IMR-90 (cell line): ENCODE data around the gene AXL. TPM values are rescaled to one million over a fixed set of nuclear protein-coding genes. Genes with fewer than 3 reads are reported as not detected.

Source experiments
- ATAC-seq: fragments of 200-7000 bp; cut with Tn5 transposase; 2 replicates; pipeline ENCODE4 v1.9.1; 2020; ENCODE audit warnings: low read depth, mild to moderate bottlenecking, moderate library complexity
- BruUV-seq: library from RNA; stranded (reverse); fragments of 400-500 nt; replicated peaks from 2 replicates; lab custom pipeline; 2021; lab: Mats Ljungman, UMichigan
- CTCF ChIA-PET: fragments of 300-600 bp; formaldehyde crosslinking; extraction: SDS; loops from one replicate; lab custom pipeline; 2021; ENCODE audit warnings: antibody characterized with exemption; lab: Yijun Ruan, JAX
- POLR2A ChIA-PET: fragments of 300-600 bp; sonication (Branson Sonifier 250); formaldehyde crosslinking; loops from one replicate; lab custom pipeline; 2022; ENCODE audit warnings: antibody characterized with exemption; ENCODE audit not compliant: unreplicated experiment; lab: Charles Lee
- DNase-seq: peaks from one replicate; pipeline ENCODE4 v3.0.0; 2013
- H2AFZ ChIP-seq: replicated peaks from 2 replicates; pipeline ENCODE3; 2013; ENCODE audit warnings: low read length, mild to moderate bottlenecking; ENCODE audit not compliant: poor library complexity
- H2AK5ac ChIP-seq: 2 replicates; pipeline ENCODE4 v1.6.1; 2013; ENCODE audit warnings: low read depth, low read length, inconsistent platforms
- H2AK9ac ChIP-seq: replicated peaks from 2 replicates; pipeline ENCODE3; 2013; ENCODE audit warnings: mild to moderate bottlenecking, low read depth, low read length, moderate library complexity; ENCODE audit not compliant: poor library complexity
- H2BK120ac ChIP-seq: 2 replicates; pipeline ENCODE4 v1.6.1; 2013; ENCODE audit warnings: low read depth, low read length, inconsistent platforms
- H2BK15ac ChIP-seq: 3 replicates; pipeline ENCODE4 v1.6.1; 2013; ENCODE audit warnings: low read depth, low read length, inconsistent platforms
- H2BK20ac ChIP-seq: 2 replicates; pipeline ENCODE4 v1.6.1; 2013; ENCODE audit warnings: low read depth, mild to moderate bottlenecking, inconsistent platforms, low read length, moderate library complexity
- H2BK5ac ChIP-seq: 2 replicates; pipeline ENCODE4 v1.6.1; 2013; ENCODE audit warnings: mild to moderate bottlenecking, low read depth, low read length, inconsistent platforms; ENCODE audit not compliant: poor library complexity, severe bottlenecking
- H3K14ac ChIP-seq: replicated peaks from 2 replicates; pipeline ENCODE4 v1.6.1; 2013; ENCODE audit warnings: low read depth, low read length, inconsistent platforms
- H3K18ac ChIP-seq: 2 replicates; pipeline ENCODE4 v1.6.1; 2013; ENCODE audit warnings: low read depth, low read length, control low read depth
- H3K23ac ChIP-seq: 2 replicates; pipeline ENCODE4 v1.6.1; 2013; ENCODE audit warnings: low read depth, low read length, inconsistent platforms
- H3K27ac ChIP-seq: 2 replicates; pipeline ENCODE4 v1.5.1; 2013; ENCODE audit warnings: mild to moderate bottlenecking, control low read depth, low read length; ENCODE audit not compliant: insufficient read depth
- H3K27me3 ChIP-seq: 2 replicates; pipeline ENCODE4 v1.6.1; 2013; ENCODE audit warnings: low read length; ENCODE audit not compliant: control insufficient read depth, insufficient read depth
- H3K36me3 ChIP-seq: 2 replicates; pipeline ENCODE4 v1.6.1; 2013; ENCODE audit warnings: low read length, mixed read lengths; ENCODE audit not compliant: control insufficient read depth, insufficient read depth
- H3K4ac ChIP-seq: 2 replicates; pipeline ENCODE4 v1.6.1; 2013; ENCODE audit warnings: low read depth, low read length, inconsistent platforms
- H3K4me1 ChIP-seq: 2 replicates; pipeline ENCODE4 v1.6.1; 2013; ENCODE audit warnings: low read length, mixed read lengths; ENCODE audit not compliant: control insufficient read depth, insufficient read depth
- H3K4me2 ChIP-seq: 2 replicates; pipeline ENCODE4 v1.6.1; 2013; ENCODE audit warnings: low read depth, mild to moderate bottlenecking, control low read depth, low read length, moderate library complexity
- H3K4me3 ChIP-seq: 2 replicates; pipeline ENCODE4 v1.5.1; 2013; ENCODE audit warnings: low read depth, mild to moderate bottlenecking, control low read depth, low read length, moderate library complexity; ENCODE audit not compliant: insufficient read depth
- H3K56ac ChIP-seq: 2 replicates; pipeline ENCODE4 v1.6.1; 2013; ENCODE audit warnings: low read length, inconsistent platforms; ENCODE audit not compliant: insufficient read depth; ENCODE audit errors: extremely low read depth
- H3K79me1 ChIP-seq, 2 experiments: 2 replicates each; pipeline ENCODE4 v1.6.1; 2013; ENCODE audit warnings: low read length in 2 of 2, inconsistent platforms in 1 of 2, low read depth in 1 of 2
- H3K9ac ChIP-seq: 2 replicates; pipeline ENCODE4 v1.6.1; 2013; ENCODE audit warnings: low read depth, low read length, control low read depth
- H3K9me1 ChIP-seq: 2 replicates; pipeline ENCODE4 v1.6.1; 2013; ENCODE audit warnings: low read length, inconsistent platforms; ENCODE audit not compliant: insufficient read depth
- H3K9me3 ChIP-seq: 2 replicates; pipeline ENCODE4 v1.6.1; 2013; ENCODE audit warnings: low read length; ENCODE audit not compliant: control insufficient read depth, insufficient read depth
- H4K20me1 ChIP-seq: 2 replicates; pipeline ENCODE4 v1.6.1; 2013; ENCODE audit warnings: low read length, inconsistent platforms; ENCODE audit not compliant: insufficient read depth
- H4K5ac ChIP-seq: 2 replicates; pipeline ENCODE4 v1.6.1; 2013; ENCODE audit warnings: mild to moderate bottlenecking, low read depth, low read length, control low read depth
- H4K8ac ChIP-seq, 2 experiments: 2 replicates each; pipeline ENCODE4 v1.6.1; 2013; ENCODE audit warnings: low read depth in 2 of 2, low read length in 2 of 2, control low read depth in 1 of 2, inconsistent platforms in 1 of 2
- H4K91ac ChIP-seq: 2 replicates; pipeline ENCODE4 v1.6.1; 2013; ENCODE audit warnings: low read depth, low read length, inconsistent platforms; ENCODE audit not compliant: insufficient read depth
- BHLHE40 ChIP-seq: fragments of 150-350 bp; IDR thresholded peaks from 2 replicates; pipeline ENCODE4 v1.6.1; 2016; ENCODE audit warnings: mild to moderate bottlenecking, low read depth, low read length
- RCOR1 ChIP-seq: IDR thresholded peaks from 2 replicates; pipeline ENCODE4 v1.6.1; 2012; ENCODE audit warnings: mild to moderate bottlenecking, low read length, improper control_type of control experiment; ENCODE audit not compliant: insufficient replicate concordance
- WGBS, 2 experiments: methylation state at CpG; one replicate each; pipeline versions ENCODE4 v1.1.5 to v1.1.7; 2013; ENCODE audit warnings: missing lambda C conversion rate in 2 of 2; ENCODE audit not compliant: insufficient read length in 1 of 2; ENCODE audit errors: extremely low coverage in 2 of 2; 5-methylcytosine and 5-hydroxymethylcytosine counted together
- dilution Hi-C: fragments of 300-500 bp; cut with HindIII; formaldehyde crosslinking; loops from one replicate; pipeline ENCODE4 v1.14.3; 2018; ENCODE audit warnings: low sequenced_read_pairs; ENCODE audit not compliant: unreplicated experiment
- in situ Hi-C: fragments of 300-500 bp; cut with MboI; formaldehyde crosslinking; loops from 3 replicates; pipeline ENCODE4 v1.14.3; 2019; ENCODE audit warnings: low sequenced_read_pairs, inconsistent platforms, mixed read lengths
- intact Hi-C: fragments of 100-400 bp; cut with micrococcal nuclease; formaldehyde crosslinking; loops from 2 replicates; pipeline ENCODE4 v1.10.0; 2022
- polyA plus RNA-seq, 3 experiments: library from polyadenylated mRNA; depleted of rRNA; stranded (reverse); fragments of >200 nt; gene quantifications; 2 replicates each; pipeline ENCODE4 v1.2.3, GENCODE V29; 2012; ENCODE audit warnings: low replicate concordance in 1 of 3
- total RNA-seq: library from RNA; depleted of rRNA; stranded (reverse); fragments of >200 nt; gene quantifications from 2 replicates; pipeline ENCODE4 v1.2.3, GENCODE V29; 2012

AXL gene
- total and polyA plus RNA-seq, 2 of the 4 experiments (the other 2 are of a cell fraction) = 212 to 466 TPM

DNA sequence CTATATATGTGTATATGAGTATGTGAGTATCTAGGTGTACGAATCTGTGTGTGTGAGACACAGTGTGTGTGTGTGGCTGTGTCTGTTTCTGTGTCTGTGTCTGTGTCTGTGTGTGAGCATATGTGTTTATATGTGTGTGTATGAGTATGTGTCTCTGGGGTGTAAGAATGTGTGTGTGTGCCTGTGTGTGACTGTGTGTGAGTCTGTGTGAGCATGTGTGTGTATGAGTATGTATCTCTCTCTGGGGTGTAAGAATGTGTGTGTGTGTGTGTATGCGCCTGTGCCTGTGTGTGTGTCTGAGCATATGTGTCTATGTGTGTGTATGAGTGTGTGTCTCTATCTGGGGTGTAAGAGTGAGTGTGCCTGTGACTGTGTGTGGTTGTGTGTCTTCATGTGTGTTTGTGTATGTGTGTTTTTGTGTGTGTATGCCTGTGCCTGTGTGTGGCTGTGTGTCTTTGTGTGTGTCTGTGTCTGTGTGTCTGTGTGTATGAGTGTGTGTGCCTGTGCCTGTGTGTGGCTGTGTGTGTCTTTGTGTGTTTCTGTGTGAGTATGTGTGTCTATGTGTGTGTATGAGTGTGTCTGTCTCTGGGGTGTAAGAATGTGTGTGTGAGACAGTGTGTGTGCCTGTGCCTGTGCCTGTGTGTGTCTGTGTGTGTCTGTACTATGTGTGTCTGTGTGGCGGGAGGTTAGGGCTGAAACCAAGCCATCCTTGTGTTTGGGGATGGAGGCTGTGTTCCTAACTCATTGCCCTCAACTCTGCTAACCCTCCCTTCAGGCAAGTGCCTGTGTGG lies 11.2 kb downstream of the AXL start:
- Histone ChIP-seq H3K4me2 (no peak overlapping the region), H4K20me1 (peaks cover 35% of the 10 kb centered on the region), H2AK9ac (peak overlapping the region; percentile 30), H3K23ac (peak overlapping the region; percentile 97), H2AFZ (peak overlapping the region; percentile 13), H3K27ac (peak overlapping the region; percentile 53), H3K14ac (peak overlapping the region; percentile 94), H3K36me3 (peaks cover 57% of the 10 kb centered on the region), H3K4me1 (peaks cover 13% of the 10 kb centered on the region), H2BK20ac (peak overlapping the region; percentile 33; the same call in 1 of the 2 replicates), H2AK5ac (peak overlapping the region; percentile 53), H2BK5ac (peak overlapping the region; percentile 96), H3K4ac (peak overlapping the region; percentile 82), H4K8ac (peak overlapping the region; percentile 11 to 80; a peak in 3 of 4 replicates), H2BK15ac (0 out of 3 replicates have a peak overlapping the region, but pooled peaks have one; percentile 8), H3K79me1 (peaks cover 53 to 75% of the 10 kb centered on the region in 2 experiments), H4K5ac (peak overlapping the region; percentile 66), H3K9me1 (peaks cover 20% of the 10 kb centered on the region), H3K18ac (peak overlapping the region; percentile 78; the same call in 1 of the 2 replicates), H3K56ac (0 out of 2 replicates have a peak overlapping the region, but pooled peaks have one; percentile 24), H3K27me3 (no peaks in the 10 kb centered on the region), H3K9ac (peak overlapping the region; percentile 0; the same call in 1 of the 2 replicates), H2BK120ac (peak overlapping the region; percentile 17), H3K4me3 (no peak overlapping the region), H4K91ac (peak overlapping the region; percentile 20), H3K9me3 (no peaks in the 10 kb centered on the region)
- intact Hi-C loops = no loop called here
- 100% methylated on average over 2 of the region's 3 CpGs; no CpG with 5 or more reads in 1 of the 2 experiments for WGBS, 2 experiments
- in situ Hi-C loops = no loop called here
- ATAC-seq (no peak), DNase-seq (no peak)
- dilution Hi-C loops = no loop called here
- ChIA-PET CTCF (no interaction called here), POLR2A (no interaction called here)
- BruUV-seq = no TSS peak
- TF ChIP-seq BHLHE40 (no peak), RCOR1 (no peak)
